Left ventricle myocardium inferior (tissue), 1 donor: ENCODE data around the gene MICAL3. TPM values are rescaled to one million over a fixed set of nuclear protein-coding genes. Genes with fewer than 3 reads are reported as not detected.
"Not testable (repeated sequence)": the region's sequence is repeated elsewhere in the genome, so short reads cannot be mapped to it uniquely, and the experiment has no call there.

Experiments
- DNase-seq: peaks from one replicate; pipeline ENCODE4 v3.0.0-alpha.2; 2020
- H3K27ac ChIP-seq: fragments of 200-600 bp; replicated peaks from 2 replicates; pipeline ENCODE4 v1.8.0; 2021
- H3K27me3 ChIP-seq: fragments of 200-600 bp; 2 replicates; pipeline ENCODE4 v1.8.0; 2021; ENCODE audit warnings: low read depth
- H3K36me3 ChIP-seq: fragments of 200-600 bp; 2 replicates; pipeline ENCODE4 v1.8.0; 2021
- H3K4me1 ChIP-seq: fragments of 200-600 bp; 2 replicates; pipeline ENCODE4 v1.8.0; 2021
- H3K4me3 ChIP-seq: fragments of 200-600 bp; 2 replicates; pipeline ENCODE4 v1.8.0; 2021; ENCODE audit warnings: mild to moderate bottlenecking, moderate library complexity
- H3K9me3 ChIP-seq: fragments of 200-600 bp; replicated peaks from 2 replicates; pipeline ENCODE4 v1.8.0; 2021
- intact Hi-C: fragments of 100-400 bp; cut with micrococcal nuclease; formaldehyde crosslinking; loops from one replicate; pipeline ENCODE4 v1.11.0; 2022
- total RNA-seq: library from RNA; stranded (reverse); fragmentation: NEBNext Ultra II Directional; extraction: Animal tissue kit (Norgen Biotek cat#: 25700); gene quantifications from one replicate; pipeline ENCODE4 v1.2.1, GENCODE V29; 2021
- TF ChIP-seq, protein P1 (sequence below): fragments of 200-600 bp; IDR thresholded peaks from 2 replicates; pipeline ENCODE4 v1.8.0; 2021; ENCODE audit warnings: antibody characterized with exemption, mild to moderate bottlenecking, borderline replicate concordance
- donor health status: DM: no; HTN: yes; CAD: no; lungs with severe emphysema.

MICAL3 gene
- total RNA-seq, 1 donor from 2014 or later = 92.5 TPM

DNA sequence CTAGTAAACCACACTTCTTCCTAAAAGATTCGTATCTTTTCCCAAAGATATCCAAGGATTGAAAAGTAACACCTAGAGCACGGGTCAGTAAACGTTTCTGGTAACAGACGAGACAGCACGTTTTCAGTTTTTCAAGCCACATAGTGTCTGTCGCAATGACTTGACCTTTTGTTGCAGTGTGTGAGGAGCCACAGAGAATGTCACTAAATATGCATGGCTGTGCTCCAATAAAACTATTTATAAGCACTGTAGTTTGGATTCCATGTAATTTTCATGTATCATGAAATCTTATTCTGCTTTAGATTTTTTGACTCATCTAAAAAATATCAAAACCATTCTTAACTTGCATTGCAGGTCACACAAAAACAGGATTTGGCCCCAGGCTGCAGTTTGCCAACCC is 18.3 kb upstream of the MICAL3 start:
- no peaks in the 10 kb centered on the region for H3K27me3 ChIP-seq
- H3K4me3 ChIP-seq = no peak overlapping the region
- no peak for DNase-seq
- H3K27ac ChIP-seq = peak overlapping the region; percentile 75
- TF ChIP-seq, protein P1, sequence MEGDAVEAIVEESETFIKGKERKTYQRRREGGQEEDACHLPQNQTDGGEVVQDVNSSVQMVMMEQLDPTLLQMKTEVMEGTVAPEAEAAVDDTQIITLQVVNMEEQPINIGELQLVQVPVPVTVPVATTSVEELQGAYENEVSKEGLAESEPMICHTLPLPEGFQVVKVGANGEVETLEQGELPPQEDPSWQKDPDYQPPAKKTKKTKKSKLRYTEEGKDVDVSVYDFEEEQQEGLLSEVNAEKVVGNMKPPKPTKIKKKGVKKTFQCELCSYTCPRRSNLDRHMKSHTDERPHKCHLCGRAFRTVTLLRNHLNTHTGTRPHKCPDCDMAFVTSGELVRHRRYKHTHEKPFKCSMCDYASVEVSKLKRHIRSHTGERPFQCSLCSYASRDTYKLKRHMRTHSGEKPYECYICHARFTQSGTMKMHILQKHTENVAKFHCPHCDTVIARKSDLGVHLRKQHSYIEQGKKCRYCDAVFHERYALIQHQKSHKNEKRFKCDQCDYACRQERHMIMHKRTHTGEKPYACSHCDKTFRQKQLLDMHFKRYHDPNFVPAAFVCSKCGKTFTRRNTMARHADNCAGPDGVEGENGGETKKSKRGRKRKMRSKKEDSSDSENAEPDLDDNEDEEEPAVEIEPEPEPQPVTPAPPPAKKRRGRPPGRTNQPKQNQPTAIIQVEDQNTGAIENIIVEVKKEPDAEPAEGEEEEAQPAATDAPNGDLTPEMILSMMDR = no peak
- H3K9me3 ChIP-seq = no peaks in the 10 kb centered on the region
- H3K4me1 ChIP-seq = peaks cover 33% of the 10 kb centered on the region
- intact Hi-C loops = no loop called here
- H3K36me3 ChIP-seq = no peaks in the 10 kb centered on the region

GRCh38 chr22:18040898-18041297 is 16.5 kb upstream of the MICAL3 start:
- H3K36me3 ChIP-seq, H3K27me3 ChIP-seq, intact Hi-C loops, H3K4me3 ChIP-seq, H3K27ac ChIP-seq, DNase-seq, H3K9me3 ChIP-seq: not testable (repeated sequence)
- H3K4me1 ChIP-seq = peaks cover 33% of the 10 kb centered on the region

DNA sequence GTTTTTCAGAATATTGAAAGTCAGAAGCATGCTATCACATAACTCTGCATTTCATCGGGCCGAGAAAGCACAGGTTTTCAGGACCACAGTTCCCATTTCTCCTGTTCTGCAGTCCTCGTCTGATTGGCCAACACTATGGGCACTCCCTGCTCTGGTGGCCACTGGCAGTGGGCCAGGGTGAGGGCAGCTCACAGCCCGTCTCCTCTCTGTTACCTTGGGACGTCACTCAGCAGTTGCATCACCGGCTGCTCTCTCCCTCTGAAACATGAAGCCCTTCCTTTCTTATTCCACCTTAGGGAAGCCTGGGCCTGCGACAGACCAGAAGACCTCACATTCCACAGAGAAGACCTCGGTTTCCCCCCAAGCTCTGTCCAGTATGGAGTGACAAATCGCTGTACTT is 11.4 kb upstream of the MICAL3 start:
- peaks cover 29% of the 10 kb centered on the region for H3K4me1 ChIP-seq
- peak; percentile 38 for DNase-seq
- no peaks in the 10 kb centered on the region for H3K27me3 ChIP-seq
- intact Hi-C loops = no loop called here
- TF ChIP-seq, protein P1 = no peak
- no peak overlapping the region for H3K27ac ChIP-seq
- no peak overlapping the region for H3K4me3 ChIP-seq
- no peaks in the 10 kb centered on the region for H3K9me3 ChIP-seq
- H3K36me3 ChIP-seq = no peaks in the 10 kb centered on the region

DNA sequence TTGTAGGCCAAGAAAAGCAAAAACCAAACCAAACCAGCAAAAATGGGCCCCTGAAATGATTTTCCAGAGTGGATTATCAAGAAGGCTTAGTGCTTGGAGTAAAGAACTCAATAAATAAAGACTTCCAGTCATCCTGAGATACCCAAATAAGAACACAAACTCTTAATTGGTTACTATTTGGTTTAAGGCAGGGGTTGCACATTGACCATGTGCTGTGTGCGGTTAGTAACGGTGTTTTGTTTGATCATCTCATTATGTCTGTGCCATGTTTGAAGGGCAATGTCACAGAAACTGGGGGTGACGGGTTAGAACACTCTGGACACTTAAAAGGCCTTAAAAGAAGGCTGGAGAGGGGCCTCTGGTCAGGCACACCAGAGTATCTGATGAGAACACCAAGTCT is 9.7 kb upstream of the MICAL3 start:
- TF ChIP-seq, protein P1 = no peak
- Histone ChIP-seq H3K27ac (peak overlapping the region; percentile 56), H3K4me3 (no peak overlapping the region), H3K4me1 (peaks cover 35% of the 10 kb centered on the region), H3K27me3 (no peaks in the 10 kb centered on the region), H3K9me3 (no peaks in the 10 kb centered on the region), H3K36me3 (no peaks in the 10 kb centered on the region)
- intact Hi-C loops = no loop called here
- no peak for DNase-seq

DNA sequence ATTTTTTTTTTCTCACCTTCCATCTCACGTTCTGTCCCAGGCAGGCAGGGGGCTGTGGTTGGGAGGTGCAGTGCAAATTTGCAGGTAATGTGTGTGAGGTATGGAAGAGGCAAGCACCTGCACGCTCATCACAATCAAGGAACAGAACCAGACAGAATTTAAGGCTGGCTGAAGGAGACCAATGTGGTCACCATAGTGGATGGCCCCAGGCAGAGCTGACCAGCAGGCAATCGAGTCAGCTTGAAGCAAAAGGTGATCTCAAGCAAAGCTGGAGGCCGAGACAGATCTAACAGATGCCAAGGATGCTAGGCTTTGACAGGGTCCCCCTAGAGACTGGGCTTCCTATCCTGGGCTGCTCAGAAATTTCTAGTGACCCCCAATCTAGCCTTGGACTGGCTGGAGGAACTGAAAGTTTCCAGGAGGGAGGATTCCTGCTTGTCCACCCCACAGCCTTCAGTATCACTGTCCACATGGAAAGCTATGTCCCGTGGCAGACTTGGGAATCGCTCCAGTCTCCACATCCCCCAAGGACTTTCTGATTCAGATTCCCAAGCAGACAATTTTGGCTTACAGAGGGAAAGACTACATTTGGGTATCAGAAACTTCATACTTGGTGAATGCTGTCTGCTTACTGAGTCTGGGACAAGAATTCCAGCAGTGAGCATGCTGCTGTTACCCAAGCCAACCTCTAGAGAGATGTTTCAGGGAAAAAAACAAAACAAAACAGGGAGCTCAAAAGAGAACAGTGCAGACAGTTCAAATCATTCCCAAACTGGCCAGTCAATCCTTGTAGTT is 9.0 kb upstream of the MICAL3 start:
- peak overlapping the region; percentile 56 for H3K27ac ChIP-seq

More for the DNA sequence above, 9.0 kb upstream of the MICAL3 start:
- peaks cover 39% of the 10 kb centered on the region for H3K4me1 ChIP-seq
- H3K27me3 ChIP-seq = no peaks in the 10 kb centered on the region
- no peak for DNase-seq
- H3K4me3 ChIP-seq = no peak overlapping the region
- no peaks in the 10 kb centered on the region for H3K9me3 ChIP-seq
- intact Hi-C loops = no loop called here
- no peaks in the 10 kb centered on the region for H3K36me3 ChIP-seq
- TF ChIP-seq, protein P1 = peak; percentile 37
